H9 (cell line): ENCODE results near the gene ZNF845. TPM values are rescaled to one million over a fixed set of nuclear protein-coding genes. Genes with fewer than 3 reads are reported as not detected.

ENCODE experiments used
- DNase-seq: peaks from one replicate; pipeline ENCODE4 v3.0.0-alpha.2; 2017
- H2AFZ ChIP-seq: one replicate; pipeline ENCODE4 v1.6.1; 2013; ENCODE audit warnings: mild to moderate bottlenecking, low read length, control low read depth, moderate library complexity
- H2AK5ac ChIP-seq: 2 replicates; pipeline ENCODE4 v1.6.1; 2013; ENCODE audit warnings: low read length, control low read depth, mixed read lengths; ENCODE audit not compliant: insufficient read length
- H2BK120ac ChIP-seq: one replicate; pipeline ENCODE4 v1.6.1; 2013; ENCODE audit warnings: low read depth, mild to moderate bottlenecking, low read length, control low read depth, inconsistent platforms; ENCODE audit not compliant: poor library complexity, severe bottlenecking
- H2BK12ac ChIP-seq: 2 replicates; pipeline ENCODE4 v1.6.1; 2013; ENCODE audit warnings: low read length, control low read depth, mixed read lengths, low read depth; ENCODE audit not compliant: insufficient read length
- H2BK15ac ChIP-seq: 2 replicates; pipeline ENCODE4 v1.6.1; 2013; ENCODE audit warnings: low read depth, low read length, control low read depth
- H2BK20ac ChIP-seq: one replicate; pipeline ENCODE4 v1.6.1; 2013; ENCODE audit warnings: low read depth, mild to moderate bottlenecking, low read length, control low read depth, inconsistent platforms; ENCODE audit not compliant: poor library complexity, severe bottlenecking
- H2BK5ac ChIP-seq: 2 replicates; pipeline ENCODE4 v1.6.1; 2013; ENCODE audit warnings: low read length, control low read depth, mixed read lengths; ENCODE audit not compliant: insufficient read length
- H3K14ac ChIP-seq: 2 replicates; pipeline ENCODE4 v1.6.1; 2013; ENCODE audit warnings: low read length, control low read depth; ENCODE audit not compliant: insufficient read depth
- H3K18ac ChIP-seq: 2 replicates; pipeline ENCODE4 v1.6.1; 2013; ENCODE audit warnings: low read depth, mild to moderate bottlenecking, mixed read lengths, low read length, control low read depth; ENCODE audit not compliant: insufficient read length
- H3K23ac ChIP-seq: 2 replicates; pipeline ENCODE4 v1.6.1; 2013; ENCODE audit warnings: low read length, control low read depth, mixed read lengths, low read depth; ENCODE audit not compliant: insufficient read length
- H3K23me2 ChIP-seq: 2 replicates; pipeline ENCODE4 v1.6.1; 2013; ENCODE audit warnings: low read depth, mild to moderate bottlenecking, mixed read lengths, low read length, control low read depth; ENCODE audit not compliant: insufficient read length, poor library complexity, severe bottlenecking
- H3K27ac ChIP-seq: 2 replicates; pipeline ENCODE4 v1.5.1; 2013; ENCODE audit warnings: low read length, control low read depth, mixed read lengths, low read depth; ENCODE audit not compliant: insufficient read length
- H3K27me3 ChIP-seq: 2 replicates; pipeline ENCODE4 v1.6.1; 2013; ENCODE audit warnings: low read length, control low read depth, inconsistent platforms; ENCODE audit not compliant: insufficient read depth
- H3K4ac ChIP-seq: 2 replicates; pipeline ENCODE4 v1.6.1; 2013; ENCODE audit warnings: low read depth, mild to moderate bottlenecking, control low read depth, inconsistent platforms, low read length, moderate library complexity
- H3K4me1 ChIP-seq: 2 replicates; pipeline ENCODE4 v1.6.1; 2013; ENCODE audit warnings: low read length, control low read depth, inconsistent platforms; ENCODE audit not compliant: insufficient read depth
- H3K4me2 ChIP-seq: 2 replicates; pipeline ENCODE4 v1.6.1; 2013; ENCODE audit warnings: low read length, control low read depth, mixed read lengths; ENCODE audit not compliant: insufficient read length, insufficient read depth
- H3K56ac ChIP-seq: 2 replicates; pipeline ENCODE4 v1.6.1; 2013; ENCODE audit warnings: low read depth, mild to moderate bottlenecking, mixed read lengths, low read length, control low read depth; ENCODE audit not compliant: insufficient read length
- H3K79me1 ChIP-seq: 2 replicates; pipeline ENCODE4 v1.6.1; 2013; ENCODE audit warnings: low read depth, mild to moderate bottlenecking, moderate library complexity, low read length, control low read depth, inconsistent platforms; ENCODE audit not compliant: insufficient read depth, poor library complexity, severe bottlenecking
- H3K79me2 ChIP-seq: 2 replicates; pipeline ENCODE4 v1.6.1; 2013; ENCODE audit warnings: low read length, control low read depth, inconsistent platforms; ENCODE audit not compliant: insufficient read depth
- H3K9ac ChIP-seq: 2 replicates; pipeline ENCODE4 v1.6.1; 2013; ENCODE audit warnings: low read length, control low read depth, mixed read lengths; ENCODE audit not compliant: insufficient read length; ENCODE audit errors: extremely low read depth
- H3K9me3 ChIP-seq: one replicate; pipeline ENCODE4 v1.6.1; 2013; ENCODE audit warnings: low read depth, low read length, inconsistent platforms; ENCODE audit not compliant: control insufficient read depth
- H3T11ph ChIP-seq: one replicate; pipeline ENCODE4 v1.6.1; 2013; ENCODE audit warnings: mild to moderate bottlenecking, low read length, control low read depth, inconsistent platforms
- H4K20me1 ChIP-seq: one replicate; pipeline ENCODE4 v1.6.1; 2013; ENCODE audit not compliant: control insufficient read depth, insufficient read length, insufficient read depth
- H4K5ac ChIP-seq: 2 replicates; pipeline ENCODE4 v1.6.1; 2013; ENCODE audit warnings: low read depth, mild to moderate bottlenecking, mixed read lengths, low read length, control low read depth; ENCODE audit not compliant: insufficient read length
- H4K8ac ChIP-seq: replicated peaks from 2 replicates; pipeline ENCODE4 v1.6.1; 2013; ENCODE audit warnings: low read length, control low read depth, mixed read lengths, low read depth; ENCODE audit not compliant: insufficient read length
- H4K91ac ChIP-seq: 2 replicates; pipeline ENCODE4 v1.6.1; 2013; ENCODE audit warnings: low read depth, mild to moderate bottlenecking, moderate library complexity, mixed read lengths, low read length, control low read depth; ENCODE audit not compliant: insufficient read length
- H3K27ac Mint-ChIP-seq, 3 experiments: 2 replicates in 2 of 3; 3 replicates in 1 of 3; pipeline ENCODE4 v1.8.0; 2020 to 2021; ENCODE audit warnings: mixed read lengths in 3 of 3, mild to moderate bottlenecking in 1 of 3, moderate library complexity in 1 of 3
- H3K27me3 Mint-ChIP-seq: 2 replicates; pipeline ENCODE4 v1.8.0; 2021; ENCODE audit warnings: low read depth, mild to moderate bottlenecking, moderate library complexity, mixed read lengths
- H3K36me3 Mint-ChIP-seq, 3 experiments: 2 replicates in 2 of 3; 3 replicates in 1 of 3; pipeline ENCODE4 v1.8.0; 2020 to 2021; ENCODE audit warnings: low read depth in 3 of 3, mixed read lengths in 3 of 3; ENCODE audit not compliant: insufficient read depth in 1 of 3
- H3K4me1 Mint-ChIP-seq, 2 experiments: 2 replicates each; pipeline ENCODE4 v1.8.0; 2020; ENCODE audit warnings: mixed read lengths in 2 of 2
- H3K4me3 Mint-ChIP-seq, 2 experiments: 2 replicates in 1 of 2; 3 replicates in 1 of 2; pipeline ENCODE4 v1.8.0; 2020 to 2021; ENCODE audit warnings: mild to moderate bottlenecking in 2 of 2, mixed read lengths in 2 of 2, moderate library complexity in 1 of 2
- H3K9me3 Mint-ChIP-seq, 2 experiments: 2 replicates in 1 of 2; 3 replicates in 1 of 2; pipeline ENCODE4 v1.8.0; 2020; ENCODE audit warnings: mild to moderate bottlenecking in 2 of 2, mixed read lengths in 2 of 2, moderate library complexity in 1 of 2
- WGBS: extraction: QIAGEN DNeasy Blood & Tissue Kit; methylation state at CpG from one replicate; pipeline ENCODE4 v1.1.7; 2013; ENCODE audit warnings: missing lambda C conversion rate, low lambda C conversion rate, mixed read lengths; ENCODE audit not compliant: insufficient read length; ENCODE audit errors: extremely low coverage; 5-methylcytosine and 5-hydroxymethylcytosine counted together
- total RNA-seq: library from RNA; stranded (reverse); gene quantifications from 2 replicates; pipeline ENCODE4 v1.2.1, GENCODE V29; 2021
- TF ChIP-seq, protein P1 (sequence below): fragments of 200-600 bp; sonication (generic); conservative IDR thresholded peaks from 3 replicates; pipeline ENCODE4 v1.8.0; 2021; ENCODE audit warnings: antibody characterized with exemption, mild to moderate bottlenecking

The ZNF845 gene
- total RNA-seq, 1 experiment from 2014 or later: 17.4 TPM

DNA sequence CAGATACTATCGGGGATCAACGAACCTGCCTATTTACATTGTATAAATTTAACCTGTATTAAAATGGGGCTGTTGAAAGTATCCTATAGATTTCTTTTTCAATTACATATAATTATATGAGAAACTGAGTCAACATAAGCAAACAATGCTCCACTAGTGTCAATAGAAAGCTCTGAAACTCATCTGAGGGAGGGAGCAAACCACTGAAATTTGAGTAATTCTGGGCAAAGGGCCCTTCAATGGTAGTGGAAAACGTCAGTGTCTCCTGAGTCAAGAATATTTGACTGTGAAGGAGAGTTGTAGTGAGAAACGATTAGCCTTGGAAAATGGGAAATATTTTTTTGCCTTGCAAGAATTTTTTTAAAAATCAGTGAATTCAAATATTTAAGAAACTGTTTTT, 48.5 kb upstream of the ZNF845 start:
- Histone ChIP-seq H3K9me3 (no peaks in the 10 kb centered on the region), H3K18ac (no peak overlapping the region), H3K9ac (no peak overlapping the region), H3K27ac (no peak overlapping the region), H2AFZ (no peak overlapping the region), H2BK15ac (no peak overlapping the region), H2BK120ac (no peak overlapping the region), H2BK12ac (no peak overlapping the region), H3K4ac (no peak overlapping the region), H3K4me1 (no peaks in the 10 kb centered on the region), H4K5ac (no peak overlapping the region), H3T11ph (no peak overlapping the region), H3K23me2 (no peaks in the 10 kb centered on the region), H4K8ac (no peak overlapping the region), H2AK5ac (no peak overlapping the region), H2BK5ac (no peak overlapping the region), H4K20me1 (no peaks in the 10 kb centered on the region), H3K14ac (no peak overlapping the region), H3K4me2 (no peak overlapping the region), H3K23ac (no peak overlapping the region), H2BK20ac (no peak overlapping the region), H3K56ac (no peak overlapping the region), H3K79me1 (no peaks in the 10 kb centered on the region), H4K91ac (no peak overlapping the region), H3K79me2 (no peaks in the 10 kb centered on the region), H3K27me3 (no peaks in the 10 kb centered on the region)
- WGBS: no CpG with 5 or more reads among the region's 4 CpGs
- no peak overlapping the region for H3K27ac Mint-ChIP-seq
- H3K36me3 Mint-ChIP-seq: peaks cover 2 to 6% (median 2%) of the 10 kb centered on the region in 3 experiments; a peak in 4 of 7 replicates
- TF ChIP-seq, protein P1, sequence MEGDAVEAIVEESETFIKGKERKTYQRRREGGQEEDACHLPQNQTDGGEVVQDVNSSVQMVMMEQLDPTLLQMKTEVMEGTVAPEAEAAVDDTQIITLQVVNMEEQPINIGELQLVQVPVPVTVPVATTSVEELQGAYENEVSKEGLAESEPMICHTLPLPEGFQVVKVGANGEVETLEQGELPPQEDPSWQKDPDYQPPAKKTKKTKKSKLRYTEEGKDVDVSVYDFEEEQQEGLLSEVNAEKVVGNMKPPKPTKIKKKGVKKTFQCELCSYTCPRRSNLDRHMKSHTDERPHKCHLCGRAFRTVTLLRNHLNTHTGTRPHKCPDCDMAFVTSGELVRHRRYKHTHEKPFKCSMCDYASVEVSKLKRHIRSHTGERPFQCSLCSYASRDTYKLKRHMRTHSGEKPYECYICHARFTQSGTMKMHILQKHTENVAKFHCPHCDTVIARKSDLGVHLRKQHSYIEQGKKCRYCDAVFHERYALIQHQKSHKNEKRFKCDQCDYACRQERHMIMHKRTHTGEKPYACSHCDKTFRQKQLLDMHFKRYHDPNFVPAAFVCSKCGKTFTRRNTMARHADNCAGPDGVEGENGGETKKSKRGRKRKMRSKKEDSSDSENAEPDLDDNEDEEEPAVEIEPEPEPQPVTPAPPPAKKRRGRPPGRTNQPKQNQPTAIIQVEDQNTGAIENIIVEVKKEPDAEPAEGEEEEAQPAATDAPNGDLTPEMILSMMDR: no peak
- peaks cover 58% of the 10 kb centered on the region in 2 experiments for H3K9me3 Mint-ChIP-seq
- no peak overlapping the region for H3K4me3 Mint-ChIP-seq
- H3K27me3 Mint-ChIP-seq: peaks cover 4% of the 10 kb centered on the region
- no peaks in the 10 kb centered on the region for H3K4me1 Mint-ChIP-seq
- DNase-seq: no peak
